Measurements from ENCODE around the gene CES3. TPM values are rescaled to one million over a fixed set of nuclear protein-coding genes. Genes with fewer than 3 reads are reported as not detected.

The CES3 gene
- total and polyA plus RNA-seq, 9 of the 15 experiments (the other 6 are each of a cell fraction or from before 2014, with no cell fraction given): 0.06 to 2.2 (median 0.68) TPM

DNA sequence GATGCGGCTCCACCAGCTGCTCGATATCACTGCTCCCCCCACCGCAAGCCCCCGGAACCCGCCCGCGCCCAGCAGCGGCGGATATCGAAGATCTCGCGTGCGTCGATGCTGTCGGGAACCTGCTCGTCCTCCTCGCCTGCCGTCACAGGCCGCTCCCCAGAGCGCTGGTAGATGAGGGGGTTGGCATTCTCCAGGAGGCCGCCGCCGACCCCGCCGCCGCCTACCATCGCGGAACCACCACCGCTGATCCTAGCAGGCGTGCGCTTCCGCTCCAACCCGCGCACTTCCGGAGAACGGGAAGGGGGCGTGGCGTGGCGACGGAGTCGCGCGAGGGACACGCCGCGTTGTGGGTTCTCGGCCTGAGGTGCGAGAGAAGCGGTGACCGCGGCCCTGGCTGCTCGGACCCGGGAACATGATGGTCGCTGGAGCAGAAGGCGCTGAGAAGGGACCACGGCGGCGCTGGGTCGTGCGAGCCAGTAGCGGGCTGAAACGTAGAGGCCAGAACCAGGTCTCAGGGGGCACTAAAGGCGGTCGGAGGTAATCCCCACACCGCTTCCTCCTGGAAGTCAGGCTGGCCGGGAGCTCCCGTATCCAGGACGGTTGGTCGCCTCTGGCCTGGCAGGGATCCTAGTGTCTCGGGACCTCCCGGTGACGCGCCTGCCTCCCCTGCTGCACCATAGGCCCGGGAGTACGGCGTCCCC lies 26.8 kb upstream of the CES3 start, which contains the start of gene CIAO2B (continued):
- TF ChIP-seq ZNF165 (CRISPR knock-in tag; IDR thresholded peaks at IDR 0.05; ENCODE audit: borderline replicate concordance): no peak
- peak; percentile 95; the same call in 1 of the 2 replicates for TF ChIP-seq KLF13 (tag; IDR thresholded peaks at IDR 0.05; ENCODE audit: borderline replicate concordance, low read depth)
- TF ChIP-seq, protein P1, sequence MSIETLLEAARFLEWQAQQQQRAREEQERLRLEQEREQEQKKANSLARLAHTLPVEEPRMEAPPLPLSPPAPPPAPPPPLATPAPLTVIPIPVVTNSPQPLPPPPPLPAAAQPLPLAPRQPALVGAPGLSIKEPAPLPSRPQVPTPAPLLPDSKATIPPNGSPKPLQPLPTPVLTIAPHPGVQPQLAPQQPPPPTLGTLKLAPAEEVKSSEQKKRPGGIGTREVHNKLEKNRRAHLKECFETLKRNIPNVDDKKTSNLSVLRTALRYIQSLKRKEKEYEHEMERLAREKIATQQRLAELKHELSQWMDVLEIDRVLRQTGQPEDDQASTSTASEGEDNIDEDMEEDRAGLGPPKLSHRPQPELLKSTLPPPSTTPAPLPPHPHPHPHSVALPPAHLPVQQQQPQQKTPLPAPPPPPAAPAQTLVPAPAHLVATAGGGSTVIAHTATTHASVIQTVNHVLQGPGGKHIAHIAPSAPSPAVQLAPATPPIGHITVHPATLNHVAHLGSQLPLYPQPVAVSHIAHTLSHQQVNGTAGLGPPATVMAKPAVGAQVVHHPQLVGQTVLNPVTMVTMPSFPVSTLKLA (conservative IDR thresholded peaks at IDR 0.05): peak; percentile 77 to 91
- TF ChIP-seq RUNX1 (IDR thresholded peaks at IDR 0.05; ENCODE audit: low read depth): no peak
- TF ChIP-seq, protein P2, sequence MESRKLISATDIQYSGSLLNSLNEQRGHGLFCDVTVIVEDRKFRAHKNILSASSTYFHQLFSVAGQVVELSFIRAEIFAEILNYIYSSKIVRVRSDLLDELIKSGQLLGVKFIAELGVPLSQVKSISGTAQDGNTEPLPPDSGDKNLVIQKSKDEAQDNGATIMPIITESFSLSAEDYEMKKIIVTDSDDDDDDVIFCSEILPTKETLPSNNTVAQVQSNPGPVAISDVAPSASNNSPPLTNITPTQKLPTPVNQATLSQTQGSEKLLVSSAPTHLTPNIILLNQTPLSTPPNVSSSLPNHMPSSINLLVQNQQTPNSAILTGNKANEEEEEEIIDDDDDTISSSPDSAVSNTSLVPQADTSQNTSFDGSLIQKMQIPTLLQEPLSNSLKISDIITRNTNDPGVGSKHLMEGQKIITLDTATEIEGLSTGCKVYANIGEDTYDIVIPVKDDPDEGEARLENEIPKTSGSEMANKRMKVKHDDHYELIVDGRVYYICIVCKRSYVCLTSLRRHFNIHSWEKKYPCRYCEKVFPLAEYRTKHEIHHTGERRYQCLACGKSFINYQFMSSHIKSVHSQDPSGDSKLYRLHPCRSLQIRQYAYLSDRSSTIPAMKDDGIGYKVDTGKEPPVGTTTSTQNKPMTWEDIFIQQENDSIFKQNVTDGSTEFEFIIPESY (CRISPR knock-in tag; IDR thresholded peaks at IDR 0.05): peak; percentile 59; the same call in 1 of the 2 replicates
- TF ChIP-seq PHF20 (IDR thresholded peaks at IDR 0.05; ENCODE audit: partially characterized antibody): peak; percentile 88
- peak; percentile 51 for TF ChIP-seq TBP (optimal IDR thresholded peaks at IDR 0.05; ENCODE audit: low read depth, low read length)
- peak; percentile 79 for TF ChIP-seq MXI1 (IDR thresholded peaks at IDR 0.05; ENCODE audit: low read depth, low read length)

Data from K562 (cell line).